Measurements from ENCODE around the gene KARS1. TPM values are rescaled to one million over a fixed set of nuclear protein-coding genes. Genes with fewer than 3 reads are reported as not detected.

KARS1 gene
- total RNA-seq, 3 donors from 2014 or later, result 94.3 to 108 (median 103) TPM

DNA sequence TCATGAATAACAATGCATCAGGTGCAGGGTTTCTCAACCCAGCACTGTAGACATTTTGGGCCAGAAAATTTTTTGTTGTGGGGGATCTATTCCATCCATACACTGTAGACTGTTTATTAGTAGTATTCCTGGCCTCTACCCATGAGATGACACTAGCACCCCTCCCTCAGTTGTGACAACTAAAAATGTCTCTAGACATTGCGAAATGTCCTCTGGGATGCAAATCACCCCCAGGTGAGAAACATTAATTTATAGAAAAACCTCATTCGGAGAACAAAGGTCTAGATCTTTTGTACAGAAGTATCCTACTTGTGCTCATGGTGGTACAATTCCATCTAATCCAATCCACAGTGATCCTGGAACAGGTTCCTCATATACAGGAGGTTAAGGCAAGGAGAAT is 28.7 kb downstream of the KARS1 start:
- intact Hi-C loops (cut with DNase I, micrococcal nuclease), result no loop called here
- no peaks in the 10 kb centered on the region for H3K9me3 ChIP-seq
- no peak overlapping the region for H3K4me3 ChIP-seq
- peaks cover 21% of the 10 kb centered on the region for H3K4me1 ChIP-seq (ENCODE audit: low read depth)
- H3K36me3 ChIP-seq (ENCODE audit: low read depth), result no peaks in the 10 kb centered on the region
- DNase-seq (no peak), ATAC-seq (no peak)
- TF ChIP-seq, protein P1, sequence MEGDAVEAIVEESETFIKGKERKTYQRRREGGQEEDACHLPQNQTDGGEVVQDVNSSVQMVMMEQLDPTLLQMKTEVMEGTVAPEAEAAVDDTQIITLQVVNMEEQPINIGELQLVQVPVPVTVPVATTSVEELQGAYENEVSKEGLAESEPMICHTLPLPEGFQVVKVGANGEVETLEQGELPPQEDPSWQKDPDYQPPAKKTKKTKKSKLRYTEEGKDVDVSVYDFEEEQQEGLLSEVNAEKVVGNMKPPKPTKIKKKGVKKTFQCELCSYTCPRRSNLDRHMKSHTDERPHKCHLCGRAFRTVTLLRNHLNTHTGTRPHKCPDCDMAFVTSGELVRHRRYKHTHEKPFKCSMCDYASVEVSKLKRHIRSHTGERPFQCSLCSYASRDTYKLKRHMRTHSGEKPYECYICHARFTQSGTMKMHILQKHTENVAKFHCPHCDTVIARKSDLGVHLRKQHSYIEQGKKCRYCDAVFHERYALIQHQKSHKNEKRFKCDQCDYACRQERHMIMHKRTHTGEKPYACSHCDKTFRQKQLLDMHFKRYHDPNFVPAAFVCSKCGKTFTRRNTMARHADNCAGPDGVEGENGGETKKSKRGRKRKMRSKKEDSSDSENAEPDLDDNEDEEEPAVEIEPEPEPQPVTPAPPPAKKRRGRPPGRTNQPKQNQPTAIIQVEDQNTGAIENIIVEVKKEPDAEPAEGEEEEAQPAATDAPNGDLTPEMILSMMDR (IDR thresholded peaks at IDR 0.05), result no peak

DNA sequence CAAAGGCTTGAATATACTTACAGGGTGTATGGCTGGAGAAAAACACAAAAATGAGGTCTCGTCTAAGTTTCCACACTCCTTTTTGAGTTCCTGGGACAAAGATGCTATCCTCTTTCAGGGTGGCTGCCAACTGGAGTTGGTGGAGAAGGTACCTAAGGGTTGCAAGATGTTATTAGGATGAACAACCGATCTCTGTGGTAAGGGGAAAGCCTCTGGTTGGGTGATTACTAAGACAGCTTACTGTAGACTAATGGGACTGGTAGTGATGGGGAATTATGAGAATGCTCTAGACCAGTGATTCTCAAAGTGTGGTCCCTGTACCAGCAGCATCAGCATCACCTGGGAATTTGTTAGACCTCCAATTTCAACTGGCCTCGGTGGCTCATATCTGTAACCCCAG is 30.3 kb downstream of the KARS1 start:
- TF ChIP-seq, protein P1 (IDR thresholded peaks at IDR 0.05), result no peak
- ATAC-seq (no peak), DNase-seq (no peak)
- Histone ChIP-seq H3K36me3 (ENCODE audit: low read depth) (peaks cover 3% of the 10 kb centered on the region), H3K9me3 (no peaks in the 10 kb centered on the region), H3K4me1 (ENCODE audit: low read depth) (peaks cover 14% of the 10 kb centered on the region), H3K4me3 (no peak overlapping the region)
- intact Hi-C loops (cut with DNase I, micrococcal nuclease), result no loop called here

DNA sequence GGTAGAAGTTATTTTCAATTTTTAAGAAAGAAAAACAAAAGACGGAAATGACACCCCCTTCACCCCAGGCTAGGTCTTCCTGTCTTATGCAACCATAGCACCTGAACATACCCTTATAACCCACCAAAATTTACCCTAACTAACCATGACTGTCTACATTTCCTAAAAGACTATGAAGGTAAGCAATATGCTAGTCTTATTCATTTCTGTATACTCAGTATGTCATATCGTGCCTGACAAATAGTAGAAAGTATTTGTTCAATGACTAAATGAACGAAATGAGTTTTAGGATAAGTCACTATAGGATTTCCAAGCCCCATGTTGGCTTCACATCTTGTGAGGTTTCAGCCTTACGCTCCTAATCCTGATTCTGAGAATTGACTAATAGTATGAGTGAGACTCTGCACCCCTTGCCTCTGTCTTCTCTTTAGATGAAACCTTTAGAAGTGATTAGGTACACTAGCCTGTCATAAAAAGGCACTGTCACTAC is 30.9 kb downstream of the KARS1 start:
- DNase-seq (no peak), ATAC-seq (peak; percentile 45)
- Histone ChIP-seq H3K4me1 (ENCODE audit: low read depth) (peaks cover 8% of the 10 kb centered on the region), H3K9me3 (no peaks in the 10 kb centered on the region), H3K36me3 (ENCODE audit: low read depth) (peaks cover 3% of the 10 kb centered on the region), H3K4me3 (no peak overlapping the region)
- TF ChIP-seq, protein P1 (IDR thresholded peaks at IDR 0.05), result no peak
- intact Hi-C loops (cut with DNase I, micrococcal nuclease), result no loop called here

DNA sequence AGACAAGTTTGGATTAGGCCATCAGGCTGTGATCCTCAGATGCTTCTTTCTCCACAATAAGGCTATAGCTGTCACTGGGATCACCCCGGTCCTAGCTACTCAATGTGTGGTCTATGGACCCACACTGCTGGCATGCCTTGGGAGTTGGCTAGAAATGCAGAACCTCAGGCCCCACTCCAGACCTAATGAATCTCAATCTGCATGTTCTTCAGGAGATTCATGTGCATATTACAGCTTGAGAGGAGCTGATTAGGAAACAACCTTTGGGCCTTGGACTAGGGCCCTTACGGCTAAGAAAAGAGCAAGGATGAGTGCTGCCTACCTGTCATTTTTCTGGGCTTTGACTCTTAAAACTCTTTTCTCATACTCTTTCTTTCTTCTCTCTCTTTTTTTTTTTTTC is 31.8 kb downstream of the KARS1 start:
- H3K9me3 ChIP-seq, result no peaks in the 10 kb centered on the region
- no peak overlapping the region for H3K4me3 ChIP-seq
- intact Hi-C loops (cut with DNase I, micrococcal nuclease), result no loop called here
- no peak for DNase-seq
- no peak for ATAC-seq
- H3K36me3 ChIP-seq (ENCODE audit: low read depth), result peaks cover 3% of the 10 kb centered on the region
- no peaks in the 10 kb centered on the region for H3K4me1 ChIP-seq (ENCODE audit: low read depth)
- TF ChIP-seq, protein P1 (IDR thresholded peaks at IDR 0.05), result no peak

DNA sequence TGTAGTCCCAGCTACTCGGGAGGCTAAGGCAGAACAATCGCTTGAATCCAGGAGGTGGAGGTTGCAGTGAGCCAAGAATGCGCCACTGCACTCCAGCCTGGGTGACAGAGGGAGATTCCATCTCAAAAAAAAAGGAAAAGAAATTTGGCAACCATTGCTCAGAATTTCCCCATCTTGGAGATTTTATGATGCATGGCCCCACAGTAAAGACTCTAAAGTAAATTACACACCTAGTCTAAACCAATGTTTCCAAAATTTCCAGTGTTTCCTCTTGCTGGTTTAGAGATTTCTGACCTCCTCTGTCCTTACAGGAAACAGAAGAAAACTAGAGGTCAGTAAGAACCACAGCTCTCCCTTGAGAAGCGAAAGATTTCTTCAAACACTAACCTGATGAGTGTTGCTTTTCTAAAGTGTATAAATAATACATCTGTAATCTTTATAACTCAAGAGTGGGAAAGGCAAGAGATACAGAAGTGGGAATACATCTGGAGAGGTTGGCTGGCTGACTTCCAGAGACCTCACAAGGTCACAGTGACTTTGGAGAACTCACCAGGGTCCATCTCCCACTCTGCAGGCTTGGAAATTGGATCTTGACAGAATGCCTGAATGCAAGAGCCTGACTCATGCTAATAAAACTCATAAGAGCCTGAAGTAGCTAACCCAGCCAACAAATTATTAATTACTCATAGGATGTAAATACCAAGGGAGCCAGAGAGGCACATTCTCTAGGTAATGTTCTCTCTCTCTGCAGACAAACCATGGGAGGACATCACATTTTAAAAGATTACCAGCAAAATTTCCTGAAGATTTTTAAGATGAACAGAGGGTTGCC is 33.2 kb downstream of the KARS1 start:
- DNase-seq (no peak), ATAC-seq (no peak)
- Histone ChIP-seq H3K4me1 (ENCODE audit: low read depth) (no peaks in the 10 kb centered on the region), H3K9me3 (no peaks in the 10 kb centered on the region), H3K36me3 (ENCODE audit: low read depth) (peaks cover 3% of the 10 kb centered on the region), H3K4me3 (no peak overlapping the region)
- TF ChIP-seq, protein P1 (IDR thresholded peaks at IDR 0.05), result no peak
- intact Hi-C loops (cut with DNase I, micrococcal nuclease), result no loop called here
